Lower leg skin (tissue), 3 donors: Measurements from ENCODE around the gene ILKAP.

Experiments
- CTCF ChIP-seq, 3 donors: fragments of 450-650 bp; IDR thresholded peaks; one replicate each; pipeline ENCODE4 v1.5.1; 2016; ENCODE audit warnings: antibody characterized with exemption in 3 of 3, mild to moderate bottlenecking in 3 of 3, moderate library complexity in 2 of 3
- POLR2A ChIP-seq, 2 donors: fragments of 450-650 bp; IDR thresholded peaks; one replicate each; pipeline ENCODE4 v1.6.1; 2016 to 2017; ENCODE audit warnings: antibody characterized with exemption in 2 of 2, mild to moderate bottlenecking in 1 of 2, moderate library complexity in 1 of 2

- no peak for TF ChIP-seq CTCF (IDR thresholded peaks at IDR 0.05)
- TF ChIP-seq POLR2A (IDR thresholded peaks at IDR 0.05), result no peak
Observed at GRCh38 chr2:238166391-238167343, 36.8 kb downstream of the ILKAP start.
